Measurements from ENCODE around the gene AGRP. TPM values are rescaled to one million over a fixed set of nuclear protein-coding genes. Genes with fewer than 3 reads are reported as not detected.

Gene AGRP
- total RNA-seq, 1 experiment from 2014 or later: not detected

- H4K5ac ChIP-seq (ENCODE audit: insufficient read length, low read depth, low read length): no peak overlapping the region
- no CpG with 5 or more reads among the region's 3 CpGs for WGBS (ENCODE audit: extremely low coverage, insufficient read length, low lambda C conversion rate)
- no peak overlapping the region for H3K4ac ChIP-seq (ENCODE audit: low read depth, low read length)
- H3K27ac ChIP-seq (ENCODE audit: insufficient read length, low read depth, low read length): no peak overlapping the region
- no peak overlapping the region for H2BK20ac ChIP-seq (ENCODE audit: low read depth, low read length, poor library complexity, severe bottlenecking)
- H4K8ac ChIP-seq (replicated peaks; ENCODE audit: insufficient read length, low read depth, low read length): no peak overlapping the region
- H3K23ac ChIP-seq (ENCODE audit: insufficient read length, low read depth, low read length): no peak overlapping the region
- H2AK5ac ChIP-seq (ENCODE audit: insufficient read length, low read length): no peak overlapping the region
- no peak overlapping the region for H2BK15ac ChIP-seq (ENCODE audit: low read depth, low read length)
- no peak overlapping the region for H4K91ac ChIP-seq (ENCODE audit: insufficient read length, low read depth, low read length)
- no peak overlapping the region for H3T11ph ChIP-seq (ENCODE audit: low read length)
- no peaks in the 10 kb centered on the region for H3K4me1 ChIP-seq (ENCODE audit: insufficient read depth, low read length)
- Mint-ChIP-seq H3K36me3 (ENCODE audit: insufficient read depth in 1 of 3, low read depth in 3 of 3) (no peaks in the 10 kb centered on the region), H3K4me1 (peaks cover 2 to 5% of the 10 kb centered on the region in 2 experiments; a peak in 2 of 4 replicates), H3K27me3 (ENCODE audit: low read depth) (peaks cover 61% of the 10 kb centered on the region), H3K27ac (no peak overlapping the region), H3K4me3 (no peak overlapping the region), H3K9me3 (peaks cover 3 to 4% of the 10 kb centered on the region in 2 experiments; a peak in 4 of 5 replicates)
- no peaks in the 10 kb centered on the region for H3K9me3 ChIP-seq (ENCODE audit: control insufficient read depth, low read depth, low read length)
- H2BK120ac ChIP-seq (ENCODE audit: low read depth, low read length, poor library complexity, severe bottlenecking): no peak overlapping the region
- no peak overlapping the region for H3K9ac ChIP-seq (ENCODE audit: extremely low read depth, insufficient read length, low read length)
- H3K79me1 ChIP-seq (ENCODE audit: insufficient read depth, low read depth, low read length, poor library complexity, severe bottlenecking): no peaks in the 10 kb centered on the region
- no peak overlapping the region for H2BK5ac ChIP-seq (ENCODE audit: insufficient read length, low read length)
- no peaks in the 10 kb centered on the region for H4K20me1 ChIP-seq (ENCODE audit: control insufficient read depth, insufficient read depth, insufficient read length)
- no peak overlapping the region for H3K14ac ChIP-seq (ENCODE audit: insufficient read depth, low read length)
- DNase-seq: no peak
- no peak for TF ChIP-seq CTCF (conservative IDR thresholded peaks at IDR 0.05)
- no peaks in the 10 kb centered on the region for H3K23me2 ChIP-seq (ENCODE audit: insufficient read length, low read depth, low read length, poor library complexity, severe bottlenecking)
- H3K4me2 ChIP-seq (ENCODE audit: insufficient read depth, insufficient read length, low read length): no peak overlapping the region
- no peak overlapping the region for H3K56ac ChIP-seq (ENCODE audit: insufficient read length, low read depth, low read length)
- no peaks in the 10 kb centered on the region for H3K79me2 ChIP-seq (ENCODE audit: insufficient read depth, low read length)
- H3K18ac ChIP-seq (ENCODE audit: insufficient read length, low read depth, low read length): no peak overlapping the region
- H2BK12ac ChIP-seq (ENCODE audit: insufficient read length, low read depth, low read length): no peak overlapping the region
- H2AFZ ChIP-seq (ENCODE audit: low read length): no peak overlapping the region
- H3K27me3 ChIP-seq (ENCODE audit: insufficient read depth, low read length): no peaks in the 10 kb centered on the region; the same call in 1 of the 2 replicates
These were observed 33.8 kb upstream of the AGRP start for GRCh38 chr16:67517155-67517445.
